ENCODE measurements around the gene YBX2. TPM values are rescaled to one million over a fixed set of nuclear protein-coding genes. Genes with fewer than 3 reads are reported as not detected.

The YBX2 gene
- total RNA-seq, 1 donor from 2014 or later, result 14.6 TPM

GRCh38 chr17:7279448-7279847, 15.0 kb downstream of the YBX2 start:
- TF ChIP-seq CTCF (IDR thresholded peaks at IDR 0.05; ENCODE audit: unreplicated experiment), result no peak
- Mint-ChIP-seq H3K9me3 (ENCODE audit: unreplicated experiment) (no peaks in the 10 kb centered on the region), H3K4me1 (ENCODE audit: unreplicated experiment) (peaks cover 15% of the 10 kb centered on the region), H3K27ac (ENCODE audit: unreplicated experiment) (no peak overlapping the region), H3K27me3 (ENCODE audit: unreplicated experiment) (peaks cover 10% of the 10 kb centered on the region), H3K4me3 (ENCODE audit: unreplicated experiment) (no peak overlapping the region), H3K36me3 (ENCODE audit: low read depth, unreplicated experiment) (no peaks in the 10 kb centered on the region)
- no peak for DNase-seq (ENCODE audit: low spot score)

- H3K27me3 Mint-ChIP-seq (ENCODE audit: unreplicated experiment), result peaks cover 12% of the 10 kb centered on the region
- no peak for DNase-seq (ENCODE audit: low spot score)
- H3K36me3 Mint-ChIP-seq (ENCODE audit: low read depth, unreplicated experiment), result no peaks in the 10 kb centered on the region
- H3K4me1 Mint-ChIP-seq (ENCODE audit: unreplicated experiment), result peaks cover 19% of the 10 kb centered on the region
- no peak overlapping the region for H3K4me3 Mint-ChIP-seq (ENCODE audit: unreplicated experiment)
- H3K27ac Mint-ChIP-seq (ENCODE audit: unreplicated experiment), result no peak overlapping the region
- no peak for TF ChIP-seq CTCF (IDR thresholded peaks at IDR 0.05; ENCODE audit: unreplicated experiment)
- no peaks in the 10 kb centered on the region for H3K9me3 Mint-ChIP-seq (ENCODE audit: unreplicated experiment)
Observed at GRCh38 chr17:7266784-7267183, 27.7 kb downstream of the YBX2 start.

- Mint-ChIP-seq H3K27ac (ENCODE audit: unreplicated experiment) (peak overlapping the region; percentile 80), H3K4me1 (ENCODE audit: unreplicated experiment) (peaks cover 20% of the 10 kb centered on the region), H3K36me3 (ENCODE audit: low read depth, unreplicated experiment) (peaks cover 6% of the 10 kb centered on the region), H3K9me3 (ENCODE audit: unreplicated experiment) (no peaks in the 10 kb centered on the region), H3K27me3 (ENCODE audit: unreplicated experiment) (peaks cover 9% of the 10 kb centered on the region), H3K4me3 (ENCODE audit: unreplicated experiment) (peak overlapping the region; percentile 96)
- no peak for DNase-seq (ENCODE audit: low spot score)
- no peak for TF ChIP-seq CTCF (IDR thresholded peaks at IDR 0.05; ENCODE audit: unreplicated experiment)
Observed at GRCh38 chr17:7263801-7264078, 30.7 kb downstream of the YBX2 start.

- Mint-ChIP-seq H3K4me1 (ENCODE audit: unreplicated experiment) (peaks cover 20% of the 10 kb centered on the region), H3K27ac (ENCODE audit: unreplicated experiment) (peak overlapping the region; percentile 80), H3K27me3 (ENCODE audit: unreplicated experiment) (peaks cover 9% of the 10 kb centered on the region), H3K9me3 (ENCODE audit: unreplicated experiment) (no peaks in the 10 kb centered on the region), H3K36me3 (ENCODE audit: low read depth, unreplicated experiment) (peaks cover 6% of the 10 kb centered on the region), H3K4me3 (ENCODE audit: unreplicated experiment) (peak overlapping the region; percentile 96)
- TF ChIP-seq CTCF (IDR thresholded peaks at IDR 0.05; ENCODE audit: unreplicated experiment), result no peak
- DNase-seq (ENCODE audit: low spot score), result peak; percentile 55
Observed at GRCh38 chr17:7262935-7263800, 31.3 kb downstream of the YBX2 start.

- H3K4me1 Mint-ChIP-seq (ENCODE audit: unreplicated experiment), result peaks cover 20% of the 10 kb centered on the region
- peak within 1 kb of the TSS; percentile 96 for H3K4me3 Mint-ChIP-seq (ENCODE audit: unreplicated experiment)
- peaks cover 6% of the 10 kb centered on the region for H3K36me3 Mint-ChIP-seq (ENCODE audit: low read depth, unreplicated experiment)
- no peak for TF ChIP-seq CTCF (IDR thresholded peaks at IDR 0.05; ENCODE audit: unreplicated experiment)
- peak within 1 kb of the TSS; percentile 80 for H3K27ac Mint-ChIP-seq (ENCODE audit: unreplicated experiment)
- peaks cover 9% of the 10 kb centered on the region for H3K27me3 Mint-ChIP-seq (ENCODE audit: unreplicated experiment)
- H3K9me3 Mint-ChIP-seq (ENCODE audit: unreplicated experiment), result no peaks in the 10 kb centered on the region
- DNase-seq (ENCODE audit: low spot score), result peak; percentile 26
Observed at GRCh38 chr17:7262192-7262934, 32.1 kb downstream of the YBX2 start, which contains the start of gene CLDN7. Gene CLDN7, minus strand, starts transcription at chr17:7262478. Its CDS starts 435 bp downstream, at chr17:7262043.
